Gastroesophageal sphincter (tissue), 3 donors: ENCODE results near the gene ZNF670.

Experiments used
- EP300 ChIP-seq: sonication (generic); formaldehyde crosslinking; IDR thresholded peaks from one replicate; pipeline ENCODE4 v1.6.1; 2017; ENCODE audit warnings: antibody characterized with exemption, mild to moderate bottlenecking
- POLR2A ChIP-seq, 2 donors: fragments of 450-650 bp; IDR thresholded peaks; one replicate each; pipeline ENCODE4 v1.6.1; 2017; ENCODE audit warnings: antibody characterized with exemption in 2 of 2, mild to moderate bottlenecking in 2 of 2, moderate library complexity in 1 of 2
- TF ChIP-seq, protein P1 (sequence below), 4 experiments: fragments of 200-600 bp in 2 of 4; fragments of 450-650 bp in 2 of 4; sonication (generic) in 1 of 4; IDR thresholded peaks; one replicate each; pipeline ENCODE4 v1.5.1; 2017 to 2019; ENCODE audit warnings: antibody characterized with exemption in 4 of 4, mild to moderate bottlenecking in 2 of 4, moderate library complexity in 2 of 4

DNA sequence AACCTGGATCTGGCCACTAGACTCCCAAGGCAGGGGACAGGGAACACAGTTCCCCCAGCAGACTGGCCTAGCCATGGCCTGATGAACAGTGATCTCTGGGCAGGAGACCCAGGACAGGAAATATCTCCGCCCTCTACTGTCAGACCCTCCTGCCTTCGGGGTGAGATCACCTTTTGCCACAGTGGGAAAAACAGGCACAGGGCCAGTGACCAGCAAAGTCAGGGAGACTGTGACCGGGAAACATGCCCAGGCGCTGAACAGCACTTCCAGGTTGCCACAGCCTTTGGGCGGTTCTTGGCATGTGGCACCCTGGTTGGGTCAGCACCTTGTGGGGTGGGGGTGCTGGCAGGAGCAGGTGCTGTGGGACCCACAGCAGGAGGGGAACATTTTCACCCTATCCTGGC, 34.5 kb upstream of the ZNF670 start:
- TF ChIP-seq, protein P1, sequence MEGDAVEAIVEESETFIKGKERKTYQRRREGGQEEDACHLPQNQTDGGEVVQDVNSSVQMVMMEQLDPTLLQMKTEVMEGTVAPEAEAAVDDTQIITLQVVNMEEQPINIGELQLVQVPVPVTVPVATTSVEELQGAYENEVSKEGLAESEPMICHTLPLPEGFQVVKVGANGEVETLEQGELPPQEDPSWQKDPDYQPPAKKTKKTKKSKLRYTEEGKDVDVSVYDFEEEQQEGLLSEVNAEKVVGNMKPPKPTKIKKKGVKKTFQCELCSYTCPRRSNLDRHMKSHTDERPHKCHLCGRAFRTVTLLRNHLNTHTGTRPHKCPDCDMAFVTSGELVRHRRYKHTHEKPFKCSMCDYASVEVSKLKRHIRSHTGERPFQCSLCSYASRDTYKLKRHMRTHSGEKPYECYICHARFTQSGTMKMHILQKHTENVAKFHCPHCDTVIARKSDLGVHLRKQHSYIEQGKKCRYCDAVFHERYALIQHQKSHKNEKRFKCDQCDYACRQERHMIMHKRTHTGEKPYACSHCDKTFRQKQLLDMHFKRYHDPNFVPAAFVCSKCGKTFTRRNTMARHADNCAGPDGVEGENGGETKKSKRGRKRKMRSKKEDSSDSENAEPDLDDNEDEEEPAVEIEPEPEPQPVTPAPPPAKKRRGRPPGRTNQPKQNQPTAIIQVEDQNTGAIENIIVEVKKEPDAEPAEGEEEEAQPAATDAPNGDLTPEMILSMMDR (IDR thresholded peaks at IDR 0.05), result no peak
- TF ChIP-seq POLR2A (IDR thresholded peaks at IDR 0.05) (no peak), EP300 (no peak)
